Measurements from ENCODE around the gene PRDM16.

PRDM16 gene

DNA sequence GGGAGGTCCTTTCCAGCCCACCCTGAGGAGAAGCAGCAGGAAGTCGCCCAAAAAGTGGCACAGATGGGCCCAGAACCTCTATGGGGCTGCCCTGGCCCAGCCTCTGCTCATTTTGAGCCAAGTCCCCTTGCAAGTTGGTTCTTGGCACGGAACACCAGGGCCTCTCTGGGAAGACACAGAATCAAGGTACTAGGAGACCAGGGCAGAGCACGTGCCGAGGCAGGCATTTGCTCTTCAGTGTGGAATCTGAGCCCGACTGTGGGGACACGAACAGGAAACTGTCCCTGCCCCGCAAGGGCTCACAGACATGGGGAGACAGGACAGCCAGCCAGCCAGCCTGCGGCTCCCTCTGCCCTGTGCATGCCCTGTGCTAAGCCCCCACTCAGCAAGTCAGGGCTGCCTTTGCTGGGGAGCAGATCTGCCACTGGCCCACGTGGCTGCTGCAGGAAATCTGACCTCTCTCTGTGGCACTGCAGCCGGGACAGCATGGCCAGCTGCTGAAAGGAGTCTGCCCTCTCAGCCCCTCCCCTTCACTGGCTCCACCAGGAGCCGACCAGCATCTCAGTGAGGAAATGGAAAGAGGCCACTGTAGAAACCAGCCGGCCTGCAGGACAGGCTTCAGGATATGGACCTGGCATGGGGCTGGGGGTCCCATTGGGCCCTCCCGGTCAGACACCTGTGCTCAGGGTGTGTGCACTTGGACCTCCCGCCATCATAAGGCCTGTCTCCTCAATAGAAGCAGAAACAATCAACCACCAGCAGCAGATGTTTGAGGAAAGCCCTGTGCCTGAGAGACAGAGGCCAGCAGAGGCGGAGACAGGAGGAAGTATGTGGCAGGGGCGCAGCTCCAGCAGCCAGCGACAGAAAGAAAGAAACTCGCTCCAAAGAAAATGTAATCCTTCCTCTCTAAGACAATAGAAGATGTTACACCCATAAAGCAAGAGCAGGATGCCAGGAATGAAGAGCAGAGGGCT lies 389.2 kb downstream of the PRDM16 start:
- DNase-seq: no peak

DNA sequence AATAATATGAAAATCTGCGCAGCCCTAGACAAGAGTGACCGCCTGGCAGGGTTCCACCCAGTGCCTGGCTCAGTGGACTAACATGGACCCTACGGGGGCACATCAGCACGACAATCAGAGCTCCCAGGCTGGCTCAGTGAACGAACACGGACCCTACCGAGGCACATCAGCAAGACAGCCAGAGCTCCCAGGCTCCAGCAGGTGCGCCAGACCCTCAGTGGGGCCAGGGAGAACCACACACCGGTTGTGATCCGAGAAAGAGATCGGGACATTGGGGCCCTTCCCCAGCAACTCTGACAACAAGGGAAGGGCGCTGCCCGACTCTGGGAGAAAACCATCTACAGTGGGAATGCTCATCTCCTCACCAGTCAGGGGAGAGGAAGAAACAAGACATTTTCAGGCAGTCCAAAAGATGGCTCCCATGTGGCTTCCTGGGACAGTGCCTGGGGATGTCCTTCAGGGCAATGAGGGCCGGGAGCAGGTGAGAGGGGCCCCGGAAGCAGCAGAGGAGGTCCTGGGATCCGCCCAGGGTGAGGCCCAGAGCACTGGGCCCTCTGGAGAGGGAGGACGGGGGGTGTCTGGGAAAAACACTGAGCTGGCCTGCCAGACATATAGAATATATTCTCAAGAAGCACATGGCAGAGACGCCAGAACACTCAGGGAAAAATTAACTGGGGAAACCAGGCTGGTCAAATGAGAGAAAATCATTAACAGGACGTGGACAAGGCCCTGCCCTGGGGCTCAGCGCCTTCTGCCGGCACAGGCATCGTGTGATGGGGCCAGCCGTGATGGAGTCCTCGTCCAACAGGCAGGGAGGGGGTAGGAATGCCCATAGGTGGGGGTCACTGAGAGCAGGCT lies 390.3 kb downstream of the PRDM16 start:
- no peak for DNase-seq

DNA sequence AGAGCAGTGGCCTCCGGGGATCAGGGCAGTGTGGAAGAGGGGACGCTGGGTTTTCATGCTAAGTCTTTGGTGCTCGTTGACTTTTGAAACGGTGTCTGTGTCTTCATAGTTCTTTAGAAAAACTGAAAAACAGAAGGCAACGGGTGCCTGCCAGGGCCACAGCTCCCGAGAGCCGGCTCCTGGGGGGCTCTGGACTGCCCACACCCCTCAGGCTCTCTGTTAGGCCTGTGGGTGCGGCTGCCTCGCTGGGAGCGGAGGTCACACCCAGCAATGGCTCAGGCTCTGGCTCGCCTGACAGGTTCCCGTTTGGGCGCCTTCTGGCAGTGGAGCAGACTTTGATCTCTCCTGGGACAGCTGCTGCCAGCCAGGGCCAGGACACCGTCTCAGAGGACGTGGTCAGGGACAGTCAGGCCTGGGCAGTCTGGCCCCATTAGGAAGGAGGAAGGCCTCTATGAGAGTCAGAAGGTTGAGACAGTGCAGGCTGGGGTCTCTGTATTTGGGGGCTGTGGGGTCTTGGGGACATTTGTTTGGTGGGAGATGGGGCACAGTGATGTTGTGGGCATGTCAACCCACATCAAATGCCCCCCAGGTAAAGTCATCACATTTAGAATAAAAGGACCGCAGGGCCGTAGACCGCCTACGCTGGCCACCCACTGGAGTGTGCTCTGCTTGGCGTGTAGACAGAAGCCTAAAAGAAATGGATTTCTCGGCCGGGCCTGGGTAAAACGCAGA lies 391.1 kb downstream of the PRDM16 start:
- no peak for DNase-seq

DNA sequence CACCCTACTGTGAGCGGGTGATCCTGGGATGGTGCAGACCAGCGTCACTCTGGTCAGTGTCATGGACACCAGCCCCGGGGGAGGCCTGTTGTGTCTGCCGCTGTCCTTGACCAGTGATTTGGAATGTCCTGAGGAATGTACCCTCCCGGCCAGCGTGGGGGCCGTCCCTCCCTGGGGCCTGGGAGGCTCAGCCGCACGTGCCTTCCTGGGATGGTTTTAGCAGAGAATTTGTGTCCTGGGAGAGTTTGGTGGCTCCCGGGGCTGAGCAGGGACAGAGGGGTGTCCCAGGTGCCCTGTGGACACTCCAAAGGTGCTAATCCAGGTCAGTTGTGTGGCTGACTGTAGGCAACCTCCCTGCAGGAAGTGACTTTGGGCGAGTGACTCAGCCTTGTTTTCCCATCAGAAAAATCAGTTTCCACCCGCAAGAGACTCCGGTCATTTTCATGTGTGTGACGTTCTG lies 391.7 kb downstream of the PRDM16 start:
- no peak for DNase-seq

DNA sequence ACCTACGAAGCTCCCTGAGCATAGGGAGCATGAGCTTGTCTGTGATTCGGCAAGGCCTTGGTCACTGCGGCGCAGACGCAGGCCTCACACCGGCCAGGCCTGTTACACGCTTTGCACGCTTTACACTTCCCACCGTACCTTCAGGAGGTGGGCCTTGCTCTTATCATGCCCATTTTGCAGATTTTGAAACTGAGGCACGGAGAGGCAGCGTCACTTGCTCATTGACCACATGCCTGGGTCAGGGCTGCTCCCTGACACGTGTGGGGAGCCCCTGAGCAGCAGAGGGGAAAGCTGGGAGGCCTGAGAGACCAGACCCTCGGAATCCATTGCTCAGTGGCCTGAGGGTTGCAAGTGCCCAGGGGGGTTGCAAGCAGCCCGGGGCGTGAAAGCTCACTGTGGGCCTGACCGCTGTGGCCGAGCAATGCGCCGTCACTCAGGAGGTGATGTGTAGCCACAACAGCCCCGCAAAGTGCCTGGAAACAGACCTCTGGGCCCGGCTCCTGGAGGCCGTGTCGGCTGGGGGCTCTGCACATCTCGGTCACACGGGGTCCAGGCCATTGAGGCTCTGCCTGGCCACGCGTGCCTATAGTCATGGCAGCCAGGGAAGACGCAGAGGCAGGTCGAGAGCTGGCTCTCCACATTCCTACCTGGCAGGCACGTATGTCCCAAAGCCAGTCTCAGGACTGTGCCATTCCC lies 392.4 kb downstream of the PRDM16 start:
- no peak for DNase-seq

DNA sequence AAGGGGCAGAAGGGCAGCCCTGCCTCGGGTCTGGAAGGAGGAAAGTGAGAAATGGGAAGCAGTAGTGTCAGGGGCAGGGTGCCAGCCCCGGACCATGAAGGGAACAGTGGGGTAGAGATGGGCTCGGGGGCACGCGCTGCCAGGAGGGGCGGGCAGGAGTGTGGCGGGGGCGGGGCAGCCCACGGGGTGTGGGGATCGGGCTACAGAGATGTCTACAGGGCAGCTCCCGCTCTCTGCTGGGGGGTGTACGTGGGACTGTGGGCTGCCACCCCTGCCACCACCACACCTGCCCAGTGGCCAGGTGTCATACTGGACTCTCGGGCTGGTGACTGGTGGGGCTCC lies 392.9 kb downstream of the PRDM16 start:
- no peak for DNase-seq

DNA sequence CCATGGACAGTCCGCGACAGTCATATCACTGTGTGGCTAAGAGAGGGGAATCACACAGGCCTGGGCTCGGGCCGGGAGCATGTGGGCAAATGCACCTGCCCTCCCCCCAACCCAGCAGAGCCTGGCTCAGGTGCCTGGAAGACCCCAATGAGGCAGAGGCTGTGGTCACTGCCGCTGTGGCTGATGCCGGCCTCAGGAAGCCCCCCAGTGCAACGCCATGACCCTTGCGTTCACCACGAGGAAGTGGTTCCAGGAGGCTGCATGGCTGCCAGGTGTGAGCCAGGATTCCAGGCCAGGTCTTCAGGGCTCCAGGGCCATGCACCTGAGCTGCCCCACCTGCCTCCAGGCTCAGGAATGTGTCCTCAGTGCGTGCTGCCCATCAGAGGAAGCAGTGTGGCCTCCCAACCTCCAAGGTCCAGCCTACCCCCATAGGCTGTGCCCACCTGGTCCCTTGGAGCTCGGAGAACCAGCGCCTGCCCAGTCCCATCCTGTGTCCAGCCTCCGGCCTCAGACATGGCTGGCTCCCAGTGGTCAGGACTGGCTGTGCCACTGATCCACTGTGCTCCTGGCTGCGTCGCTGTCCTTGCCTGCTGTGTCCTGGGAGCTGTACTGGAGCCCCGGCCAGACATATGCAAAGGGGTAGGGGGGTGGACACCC lies 393.5 kb downstream of the PRDM16 start:
- no peak for DNase-seq

DNA sequence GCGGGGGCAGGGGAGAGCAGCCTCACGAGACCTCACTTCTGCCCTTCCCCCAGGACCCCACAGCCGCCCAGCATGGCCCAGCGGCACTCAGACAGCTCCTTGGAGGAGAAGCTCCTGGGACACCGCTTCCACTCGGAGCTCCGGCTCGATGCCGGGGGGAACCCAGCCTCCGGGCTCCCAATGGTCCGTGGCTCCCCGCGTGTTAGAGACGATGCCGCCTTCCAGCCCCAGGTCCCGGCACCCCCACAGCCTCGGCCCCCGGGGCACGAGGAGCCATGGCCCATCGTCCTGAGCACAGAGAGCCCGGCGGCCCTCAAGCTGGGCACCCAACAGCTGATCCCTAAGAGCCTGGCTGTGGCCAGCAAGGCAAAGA lies 394.0 kb downstream of the PRDM16 start:
- no peak for DNase-seq

DNA sequence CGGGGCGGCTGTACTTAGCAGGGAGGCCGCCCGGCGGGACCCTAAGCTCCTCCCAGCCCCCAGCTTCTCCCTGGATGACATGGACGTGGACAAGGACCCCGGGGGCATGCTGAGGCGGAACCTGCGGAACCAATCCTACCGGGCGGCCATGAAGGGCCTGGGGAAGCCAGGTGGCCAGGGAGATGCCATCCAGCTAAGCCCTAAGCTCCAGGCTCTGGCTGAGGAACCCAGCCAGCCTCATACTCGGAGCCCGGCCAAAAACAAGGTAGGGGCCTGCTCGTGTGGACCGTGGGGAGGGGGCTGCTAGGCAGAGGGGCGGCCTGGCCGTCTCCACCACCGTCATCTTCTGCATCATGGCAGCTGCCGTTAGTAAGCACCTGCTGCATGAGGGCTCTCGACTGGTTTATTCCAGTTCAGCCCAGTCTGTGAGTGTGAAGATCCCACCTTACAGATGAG lies 394.4 kb downstream of the PRDM16 start:
- DNase-seq: no peak

DNA sequence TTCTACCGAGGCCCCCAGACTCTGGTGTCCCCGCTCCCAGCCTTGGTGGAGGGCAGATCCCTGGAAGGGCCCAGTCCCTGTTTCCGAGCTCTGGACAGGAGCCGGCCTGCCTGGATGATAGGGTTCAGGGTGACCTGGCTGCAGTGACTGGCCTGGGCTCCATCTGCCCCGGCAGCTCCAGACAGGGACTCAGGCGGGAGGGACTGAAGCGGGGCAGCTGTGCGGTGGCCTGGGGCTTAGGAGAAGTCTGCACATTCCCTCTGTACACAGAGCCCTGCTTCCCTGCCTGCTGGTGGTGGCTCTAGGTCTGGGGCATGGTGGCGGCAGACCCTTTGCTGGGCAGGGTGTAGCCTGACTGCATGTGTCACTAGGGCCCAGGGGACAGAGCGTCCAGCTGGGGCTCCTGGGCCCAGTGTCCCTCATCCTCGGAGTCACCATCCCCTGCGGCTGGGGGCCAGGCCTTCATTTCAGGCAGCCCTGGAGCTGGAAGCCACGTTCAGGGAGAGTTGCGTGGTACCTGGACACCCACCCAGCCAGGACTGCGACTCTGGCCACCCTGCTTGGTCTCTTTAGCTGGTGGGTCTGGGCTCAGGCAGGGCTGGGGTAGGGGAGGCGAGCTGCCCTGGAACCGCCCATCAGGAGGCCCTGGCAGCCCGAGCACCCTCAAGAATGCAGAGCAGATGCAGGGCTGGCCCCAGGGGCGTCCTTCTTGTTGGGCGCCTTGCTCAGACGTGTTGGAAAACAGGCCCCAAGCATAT lies 395.1 kb downstream of the PRDM16 start:
- no peak for DNase-seq

DNA sequence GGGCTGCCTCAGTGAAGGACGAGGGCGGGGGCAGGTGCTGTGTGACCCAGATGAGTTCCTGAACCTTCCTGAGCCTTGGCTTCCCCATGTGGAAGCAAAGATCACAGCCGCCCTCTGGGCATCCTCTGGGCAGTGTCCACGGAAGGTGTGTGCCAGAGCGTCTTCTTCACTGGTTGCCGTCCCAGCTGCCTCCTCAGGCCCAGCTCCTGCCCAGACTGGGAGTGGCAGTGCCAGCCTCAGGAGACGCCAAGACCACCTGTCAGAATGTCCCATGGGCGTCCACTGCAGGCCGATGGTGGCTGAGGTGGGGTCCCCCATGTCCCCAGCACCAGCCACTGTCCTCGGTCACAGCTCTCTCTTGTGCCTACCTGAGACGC lies 395.6 kb downstream of the PRDM16 start:
- no peak for DNase-seq

DNA sequence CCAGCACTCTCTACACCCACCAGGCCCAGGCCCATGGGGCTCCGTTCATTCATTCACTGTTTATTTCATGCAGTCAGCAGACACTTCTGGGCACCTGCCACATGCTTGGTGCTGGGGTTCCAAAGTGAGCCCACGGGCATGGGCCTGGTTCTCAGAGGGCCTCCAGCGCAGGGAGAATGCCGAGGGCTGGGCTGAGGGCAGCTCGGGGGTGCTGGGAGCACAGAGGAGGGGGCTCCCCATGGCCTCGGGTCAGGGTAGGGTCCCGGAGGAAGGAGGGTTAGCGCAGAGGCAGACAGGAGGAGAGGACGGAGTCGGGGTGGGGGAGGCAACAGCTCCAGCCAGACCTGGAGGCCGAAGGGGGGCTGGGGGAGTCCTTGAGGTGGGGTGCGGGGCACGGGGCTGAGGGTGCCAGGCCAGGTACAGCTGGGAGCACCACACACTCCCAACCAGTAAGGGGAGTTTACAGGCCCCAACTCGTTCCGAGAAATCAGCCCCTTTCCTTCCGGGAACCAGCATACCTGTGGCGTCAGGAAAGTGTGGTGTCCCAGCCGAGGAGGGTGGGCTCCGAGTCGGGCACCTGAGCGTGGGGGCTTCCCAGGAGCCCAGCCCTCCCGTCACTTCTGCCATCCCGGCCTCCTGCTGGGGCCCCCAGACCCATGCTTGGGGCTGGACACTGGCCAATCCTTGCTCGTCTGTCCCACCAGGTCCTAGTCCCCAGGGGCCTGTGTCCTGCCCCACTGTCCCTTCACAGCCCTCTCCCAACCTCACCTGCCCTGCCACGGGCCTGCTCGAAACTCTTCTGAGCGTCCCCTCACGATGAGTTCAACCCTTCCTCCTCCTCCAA lies 396.3 kb downstream of the PRDM16 start:
- no peak for DNase-seq

DNA sequence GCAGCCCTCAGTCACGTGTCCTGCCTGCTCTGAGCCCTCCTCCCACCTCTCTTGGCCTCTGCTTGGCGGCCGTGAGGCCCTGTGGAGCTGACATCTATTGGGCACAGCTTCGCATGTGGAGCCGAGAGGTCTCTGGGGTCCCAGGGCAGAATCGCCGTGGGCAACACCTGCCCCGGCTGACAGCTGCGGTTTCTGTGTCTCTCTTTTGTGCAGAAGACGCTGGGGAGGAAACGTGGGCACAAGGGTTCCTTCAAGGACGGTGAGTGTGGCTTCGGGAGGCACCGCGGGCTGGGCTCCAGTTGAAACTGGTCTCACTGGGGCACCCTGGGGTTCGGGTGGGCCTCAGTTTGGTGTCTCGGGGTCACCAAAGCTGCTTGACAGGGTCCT lies 396.9 kb downstream of the PRDM16 start:
- no peak for DNase-seq

DNA sequence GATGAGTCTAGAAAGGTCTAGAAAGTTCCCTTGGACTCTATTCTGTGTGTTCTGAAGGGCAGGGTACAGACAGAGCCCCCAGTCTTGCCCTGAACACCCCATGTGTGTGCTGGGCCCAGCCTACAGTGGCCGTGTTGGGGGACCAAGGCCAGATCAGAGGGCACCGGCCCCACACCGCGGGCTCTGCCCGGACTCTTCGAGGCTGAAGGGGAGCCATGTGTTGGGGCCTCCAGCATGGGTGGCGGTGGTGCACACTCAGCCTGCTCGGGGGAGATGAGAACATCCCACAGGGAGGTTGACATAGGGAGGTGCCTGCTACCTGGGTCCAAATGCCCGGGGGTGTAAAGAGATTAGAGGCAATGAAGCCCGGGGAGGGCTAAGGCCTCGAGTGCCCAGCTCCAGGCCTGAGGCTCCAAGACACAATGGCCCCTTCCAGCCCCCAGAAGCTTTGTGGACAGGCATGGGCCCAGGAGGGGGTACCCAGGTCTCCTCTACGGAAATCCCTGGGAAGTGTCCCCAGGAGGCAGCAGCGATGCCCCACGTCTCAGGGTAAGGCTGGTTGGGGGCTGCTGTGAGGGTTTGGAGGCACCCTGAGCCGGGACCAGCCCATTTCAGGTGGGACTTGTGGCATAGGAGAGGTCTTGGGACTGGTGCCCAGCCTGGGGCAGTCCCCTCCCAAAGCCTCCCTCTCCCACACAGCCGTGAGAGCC lies 397.5 kb downstream of the PRDM16 start:
- DNase-seq: no peak

DNA sequence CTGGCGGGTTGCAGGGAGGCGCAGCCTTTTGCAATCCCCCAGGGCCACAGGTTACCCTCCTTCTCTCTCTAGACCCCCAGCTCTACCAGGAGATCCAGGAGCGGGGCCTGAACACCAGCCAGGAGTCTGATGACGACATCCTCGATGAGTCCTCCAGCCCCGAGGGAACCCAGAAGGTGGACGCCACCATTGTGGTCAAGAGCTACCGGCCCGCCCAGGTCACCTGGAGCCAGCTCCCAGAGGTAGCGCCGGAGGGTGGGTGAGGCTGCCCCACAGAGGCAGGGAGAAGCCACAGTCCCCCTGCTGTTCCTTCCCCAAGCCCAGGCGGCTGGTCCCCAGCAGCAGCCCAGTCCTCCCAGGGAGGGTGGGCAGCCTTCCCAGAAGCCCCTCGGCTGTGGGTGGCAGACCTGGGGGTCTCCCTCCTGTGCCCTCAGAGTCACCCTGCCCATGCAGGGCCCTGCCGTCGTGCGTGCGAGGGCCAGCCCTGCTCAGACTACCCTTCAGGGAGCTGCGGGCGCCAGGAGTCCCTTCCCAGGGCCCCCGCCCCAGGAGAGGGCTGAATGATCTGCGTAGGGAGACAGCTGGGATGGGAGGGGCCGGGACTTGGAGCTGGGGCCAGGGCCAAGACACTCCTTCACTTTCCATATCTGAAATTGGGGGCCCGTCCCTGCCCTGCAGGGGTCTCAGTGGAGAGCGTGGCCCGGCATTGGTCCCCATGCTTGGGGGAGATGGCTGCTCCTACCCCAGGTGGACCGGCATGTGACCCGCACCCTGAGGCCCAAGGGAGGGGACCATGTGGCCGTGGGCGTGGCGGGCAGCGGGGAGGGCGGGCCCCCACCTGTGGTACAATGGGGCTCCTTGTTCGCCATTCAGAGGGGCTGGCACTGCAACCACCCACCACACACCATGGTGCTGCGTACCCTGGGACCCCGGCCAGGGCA lies 398.4 kb downstream of the PRDM16 start:
- no peak for DNase-seq

DNA sequence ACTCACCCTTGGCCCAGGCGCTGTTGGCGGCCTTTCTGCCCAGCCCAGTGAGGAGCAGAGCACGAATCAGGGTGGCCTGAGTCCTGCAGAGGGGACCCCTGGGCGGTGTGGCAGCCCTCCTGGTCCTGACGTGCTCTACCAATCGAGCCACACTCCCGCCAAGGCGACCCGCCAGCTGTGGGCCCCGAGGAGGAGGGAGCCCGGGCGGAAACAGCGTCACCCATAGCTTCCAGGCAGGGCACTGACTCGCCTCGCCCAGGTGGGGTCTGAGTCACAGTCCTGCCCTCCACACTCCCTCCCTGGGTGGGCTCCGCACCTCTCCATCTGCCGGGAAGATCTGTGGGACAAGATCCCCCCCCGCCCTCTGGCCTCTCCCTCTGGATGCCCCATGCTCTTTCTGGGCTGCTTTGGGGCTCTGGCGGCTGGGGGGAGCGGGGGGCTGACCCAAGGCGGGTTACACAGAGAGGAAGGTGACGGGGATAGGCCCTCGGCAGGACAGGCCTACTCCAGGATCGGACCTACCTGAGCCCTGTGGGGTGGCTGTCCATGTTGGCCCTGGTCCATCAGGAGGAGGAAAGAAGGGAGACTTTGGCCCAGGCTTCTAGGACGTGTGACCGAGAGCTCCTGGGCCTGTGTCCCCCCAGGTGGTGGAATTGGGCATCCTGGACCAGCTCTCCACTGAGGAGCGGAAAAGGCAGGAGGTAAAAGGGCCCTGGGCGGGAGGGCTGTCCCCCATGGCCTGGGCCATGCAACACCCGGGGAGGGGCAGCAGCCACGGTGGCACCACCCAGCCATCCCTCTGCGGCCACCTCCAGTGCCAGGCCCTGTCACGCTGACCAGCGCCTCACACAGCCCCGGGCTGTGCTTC lies 399.5 kb downstream of the PRDM16 start:
- no peak for DNase-seq

DNA sequence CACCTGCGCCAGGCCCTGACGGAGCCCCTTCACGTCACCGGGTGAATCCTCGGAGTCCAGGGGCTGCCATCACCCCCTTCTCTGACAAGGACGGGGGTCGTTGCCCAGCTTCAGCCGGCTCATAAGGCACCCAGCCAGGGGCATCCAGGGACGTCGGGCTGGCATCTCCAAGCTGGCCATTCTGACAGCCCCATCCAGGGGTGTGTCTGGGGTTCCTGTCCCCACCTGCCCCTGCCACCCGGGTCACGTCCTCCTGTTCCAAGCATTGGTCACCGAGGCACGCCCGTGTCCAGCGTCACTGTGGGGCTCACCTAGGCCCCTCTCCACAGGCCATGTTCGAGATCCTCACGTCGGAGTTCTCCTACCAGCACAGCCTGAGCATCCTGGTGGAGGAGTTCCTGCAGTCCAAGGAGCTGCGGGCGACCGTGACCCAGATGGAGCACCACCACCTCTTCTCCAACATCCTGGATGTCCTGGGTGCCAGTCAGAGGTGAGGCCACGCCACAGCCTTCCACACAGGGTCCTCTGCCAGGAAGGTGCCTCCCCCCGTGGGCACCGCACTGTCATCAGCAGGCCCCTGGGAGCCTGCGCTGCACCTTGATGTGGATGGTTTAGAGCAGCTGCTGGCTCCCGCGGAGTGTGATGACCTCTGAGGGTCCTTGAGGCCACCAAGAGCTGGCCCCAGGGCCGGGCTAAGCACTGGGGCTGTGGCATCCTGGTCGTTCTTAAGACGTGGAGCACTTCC lies 400.3 kb downstream of the PRDM16 start:
- DNase-seq: no peak

All from CD4-positive, alpha-beta T cell treated with Interleukin-1 beta for 1 hour (primary cell).